DMS53 treated with DMSO at 0.1 percent for 48 hours (cell line): ENCODE measurements around the gene RBM47.
"Not testable (repeated sequence)": the region's sequence is repeated elsewhere in the genome, so short reads cannot be mapped to it uniquely, and the experiment has no call there.

ENCODE experiments used
- DNase-seq: peaks from one replicate; lab custom pipeline; 2025; ENCODE audit not compliant: unreplicated experiment; lab: John Stamatoyannopoulos, UW

RBM47 gene

DNA sequence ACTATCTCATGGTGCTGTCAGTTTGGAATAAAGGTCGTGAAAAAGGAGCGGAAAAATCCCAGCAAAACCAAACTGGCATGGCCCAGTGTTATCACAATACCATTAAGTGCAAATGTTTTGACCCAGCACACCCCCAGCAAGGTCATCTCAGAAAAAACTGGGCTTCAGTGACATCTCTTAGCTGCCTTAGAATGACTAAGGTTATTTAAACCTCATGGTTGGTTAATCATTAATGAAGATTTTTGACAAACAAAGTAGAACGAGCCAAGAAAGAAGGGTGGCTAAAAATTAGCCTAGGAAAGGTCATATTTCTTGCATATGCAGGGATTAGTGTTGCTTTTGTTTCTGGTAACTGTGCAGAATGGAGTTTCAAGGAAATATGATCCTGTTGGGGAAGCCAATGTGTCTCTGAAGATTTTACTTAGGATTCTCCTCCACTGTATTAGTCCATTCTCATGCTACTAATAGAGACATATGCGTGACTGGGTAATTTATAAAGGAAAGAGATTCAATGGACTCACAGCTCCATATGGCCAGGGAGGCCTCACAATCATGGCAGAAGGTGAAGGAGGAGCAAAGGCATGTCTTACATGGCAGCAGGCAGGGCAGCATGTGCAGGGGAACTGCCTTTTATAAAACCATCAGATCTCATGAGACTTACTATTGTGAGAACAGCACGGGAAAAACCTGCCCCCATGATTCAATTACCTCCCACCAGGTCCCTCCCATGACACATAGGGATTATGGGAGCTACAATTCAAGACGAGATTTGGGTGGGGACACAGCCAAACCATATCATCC is 211.0 kb downstream of the RBM47 start:
- peak; percentile 92 for DNase-seq

DNA sequence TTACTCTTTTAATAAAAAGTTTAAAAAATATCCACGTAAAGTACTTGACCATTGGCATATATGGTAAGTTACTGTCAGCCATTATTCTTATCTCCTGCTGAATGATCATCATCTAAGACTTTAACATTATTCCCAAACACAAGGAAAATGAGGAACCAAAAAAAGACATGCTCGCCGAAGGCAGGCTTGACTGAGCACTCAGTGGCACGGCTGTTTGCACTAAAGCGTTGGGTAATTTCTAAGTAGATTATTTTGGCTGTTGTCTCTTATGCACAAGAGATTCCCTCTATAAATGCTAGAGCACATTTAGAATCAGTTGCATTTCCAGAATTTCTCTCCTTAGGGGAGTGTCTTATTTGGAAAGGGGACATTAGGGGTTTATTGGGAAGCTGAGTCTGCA is 211.7 kb downstream of the RBM47 start:
- no peak for DNase-seq

DNA sequence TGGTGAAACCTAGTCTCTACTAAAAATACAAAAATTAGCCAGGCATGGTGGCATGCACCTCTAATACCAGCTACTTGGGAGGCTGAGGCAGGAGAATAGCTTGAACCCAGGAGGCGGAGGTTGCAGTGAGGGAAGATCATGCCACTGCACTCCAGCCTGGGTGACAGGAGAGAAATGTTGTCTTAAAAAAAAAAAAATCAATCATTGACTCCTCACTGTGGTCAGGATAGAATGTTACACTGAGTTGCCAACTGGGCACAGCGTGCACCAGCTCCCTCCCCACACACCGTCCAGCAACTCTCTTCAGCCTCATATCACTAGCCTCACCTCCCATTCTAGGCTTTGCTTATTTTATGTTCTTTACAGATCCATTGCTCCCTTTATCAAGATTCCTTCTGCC is 215.0 kb downstream of the RBM47 start:
- DNase-seq, result no peak

DNA sequence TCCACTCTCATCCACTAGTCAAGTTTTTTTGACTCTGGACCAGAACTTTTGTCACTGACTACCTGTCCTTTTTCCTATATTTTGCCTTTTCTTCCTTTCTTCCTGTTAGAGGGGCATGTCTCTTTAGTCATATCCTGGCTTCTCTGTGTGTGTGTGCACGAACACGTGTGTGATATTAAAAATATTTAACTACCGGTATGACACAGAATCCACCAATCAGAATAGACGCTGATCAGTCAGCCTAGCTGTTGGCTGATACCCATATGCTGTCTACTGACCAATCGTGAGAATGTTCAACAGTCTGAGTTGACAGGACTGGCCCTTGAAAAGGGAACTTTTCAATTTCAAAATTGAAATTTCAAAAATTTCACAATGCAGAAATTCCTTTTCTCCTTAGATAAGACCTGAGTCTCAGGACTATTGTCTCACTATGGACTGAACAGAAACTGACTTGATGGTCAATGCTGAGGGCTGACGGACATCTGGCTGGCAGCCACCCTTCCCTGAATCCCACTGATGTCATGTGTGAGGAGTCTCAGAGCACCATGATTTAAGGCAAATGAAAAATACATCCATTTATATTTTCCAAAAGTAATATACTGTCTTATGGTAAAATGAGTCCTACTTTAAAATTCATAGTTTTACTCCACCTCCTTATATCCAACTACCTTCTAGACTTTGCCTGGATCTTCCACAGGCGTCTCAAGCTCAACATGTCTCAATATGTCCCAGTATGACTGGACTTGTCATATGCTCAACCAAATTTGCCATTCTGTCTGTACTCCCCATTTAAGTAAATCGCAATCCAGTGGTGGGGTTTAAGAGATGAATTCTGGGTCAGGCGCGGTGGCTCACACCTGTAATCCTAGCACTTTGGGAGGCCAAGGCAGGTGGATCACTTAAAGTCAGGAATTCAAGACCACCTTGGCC is 216.5 kb downstream of the RBM47 start:
- DNase-seq, result no peak

DNA sequence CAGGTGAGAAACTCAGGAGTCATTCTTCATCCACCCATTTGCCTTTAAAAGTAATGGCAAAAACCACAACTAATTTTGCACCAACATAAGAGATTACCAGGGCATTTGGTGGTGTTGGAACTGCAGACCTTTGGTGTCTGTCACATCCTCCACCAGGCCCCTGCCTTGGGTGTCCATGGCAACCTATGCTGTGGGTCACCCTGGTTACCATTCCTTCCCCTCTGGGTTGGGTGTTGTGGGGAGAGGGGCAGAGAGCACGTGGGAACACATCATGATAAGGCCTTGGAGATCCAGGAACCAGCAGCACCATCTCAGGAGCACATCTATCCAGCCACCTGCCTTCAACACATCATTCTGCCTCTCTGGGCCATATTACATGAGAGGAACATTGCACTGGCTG is 217.3 kb downstream of the RBM47 start:
- DNase-seq, result no peak

DNA sequence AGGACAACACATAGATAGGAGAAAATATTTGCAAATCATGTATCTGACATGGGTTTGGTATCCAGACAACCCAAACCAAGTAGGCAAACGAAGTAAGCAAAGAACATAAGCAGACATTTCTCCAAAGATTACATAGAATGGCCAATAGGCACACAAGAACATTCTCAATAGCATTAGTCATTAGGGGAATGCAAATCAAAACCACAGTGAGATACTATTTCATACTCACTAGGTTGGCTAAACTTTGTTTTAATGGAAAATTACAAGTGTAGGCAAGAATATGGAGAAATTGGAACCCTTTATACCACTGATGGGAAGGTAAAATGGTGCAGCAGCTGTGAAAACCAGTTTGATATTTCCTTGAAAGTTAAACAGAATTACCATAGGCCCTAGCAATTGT is 219.8 kb downstream of the RBM47 start:
- no peak for DNase-seq

DNA sequence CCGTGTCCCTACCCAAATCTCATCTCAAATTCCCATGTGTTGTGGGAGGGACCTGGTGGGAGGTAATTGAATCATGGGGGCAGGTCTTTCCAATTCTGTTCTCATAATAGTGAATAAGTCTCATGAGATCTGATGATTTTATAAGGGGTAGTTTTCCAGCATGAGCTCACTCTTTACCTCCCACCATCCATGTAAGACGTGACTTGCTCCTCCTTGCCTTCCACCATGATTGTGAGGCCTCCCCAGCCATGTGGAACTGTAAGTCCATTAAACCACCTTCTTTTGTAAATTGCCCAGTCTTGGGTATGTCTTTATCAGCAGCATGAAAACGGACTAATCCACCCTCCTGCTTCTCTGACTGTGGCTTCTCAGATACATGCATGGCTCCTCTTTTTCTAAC is 222.2 kb downstream of the RBM47 start:
- DNase-seq, result not testable (repeated sequence)

DNA sequence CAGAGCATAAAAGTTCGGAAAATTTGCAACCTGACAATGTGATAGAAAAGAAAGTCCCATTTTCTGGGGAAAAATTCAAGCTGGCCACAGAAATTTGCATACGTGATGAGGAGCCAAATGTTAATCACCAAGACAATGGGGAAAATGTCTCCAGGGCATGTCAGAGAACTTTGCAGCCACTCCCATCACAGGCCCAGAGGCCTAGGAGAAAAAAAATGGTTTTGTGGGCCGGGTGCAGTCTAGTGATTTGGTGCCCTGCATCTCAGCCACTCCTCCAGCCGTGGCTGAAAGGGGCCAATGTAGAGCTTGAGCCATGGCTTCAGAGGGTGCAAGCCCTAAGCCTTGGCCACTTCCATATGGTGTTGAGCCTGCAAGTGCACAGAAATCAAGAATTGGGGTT is 223.3 kb downstream of the RBM47 start:
- no peak for DNase-seq

DNA sequence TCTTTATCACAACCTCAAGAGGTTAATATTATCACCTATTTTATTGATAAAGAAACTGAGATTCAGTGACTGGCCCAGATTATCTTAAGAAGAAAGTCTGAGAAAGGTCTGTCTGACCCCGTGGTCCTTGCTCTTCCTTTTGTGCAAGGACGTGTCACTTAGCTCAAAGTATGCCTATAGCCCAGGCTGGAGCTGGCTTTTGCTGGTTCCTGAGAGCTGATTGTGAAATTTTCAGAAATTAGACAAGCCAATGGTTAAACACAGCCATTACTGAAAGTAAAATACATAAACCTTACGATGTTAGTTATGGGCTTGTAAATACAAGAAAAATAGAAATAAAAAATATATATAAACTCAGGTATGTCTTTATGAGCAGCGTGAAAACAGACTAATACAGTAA is 224.5 kb downstream of the RBM47 start:
- DNase-seq, result no peak

DNA sequence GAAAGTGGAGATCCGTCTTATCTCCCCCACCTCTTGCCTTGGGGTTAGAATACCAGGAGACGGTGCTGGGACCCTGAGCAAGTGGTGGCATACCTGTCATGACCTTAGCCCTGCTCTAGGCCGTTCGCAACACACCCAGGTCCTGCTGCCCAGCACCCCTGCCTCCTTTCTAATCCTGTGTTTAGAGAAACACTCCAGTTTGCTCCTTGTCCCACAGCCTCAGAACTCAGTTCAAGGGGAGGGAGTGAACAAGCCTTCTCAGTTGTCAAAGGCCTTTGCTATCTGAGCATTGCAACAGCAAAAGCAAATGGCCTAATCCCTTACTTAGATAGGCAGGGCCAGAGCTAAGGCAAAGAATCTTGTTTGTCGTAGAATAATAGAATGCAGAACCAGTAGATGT is 226.6 kb downstream of the RBM47 start:
- DNase-seq, result no peak

DNA sequence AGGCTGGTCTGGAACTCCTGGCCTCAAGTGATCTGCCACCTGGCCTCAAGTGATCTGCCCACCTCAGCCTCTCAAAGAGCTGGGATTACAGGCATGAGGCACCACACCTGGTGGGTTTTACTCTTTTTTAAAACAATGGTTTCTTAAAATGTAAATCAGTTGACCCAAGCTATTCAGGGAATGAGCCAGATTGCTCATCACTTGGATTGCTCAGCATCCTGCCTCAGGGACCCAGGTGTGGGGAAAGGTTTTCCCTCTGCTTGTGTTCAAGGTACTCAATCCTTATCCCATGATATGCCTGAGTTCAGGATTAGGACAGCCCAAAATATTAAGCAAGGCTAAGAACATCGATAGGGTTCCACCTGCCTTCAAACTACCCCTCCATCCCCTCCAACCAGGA is 227.1 kb downstream of the RBM47 start:
- DNase-seq, result no peak

DNA sequence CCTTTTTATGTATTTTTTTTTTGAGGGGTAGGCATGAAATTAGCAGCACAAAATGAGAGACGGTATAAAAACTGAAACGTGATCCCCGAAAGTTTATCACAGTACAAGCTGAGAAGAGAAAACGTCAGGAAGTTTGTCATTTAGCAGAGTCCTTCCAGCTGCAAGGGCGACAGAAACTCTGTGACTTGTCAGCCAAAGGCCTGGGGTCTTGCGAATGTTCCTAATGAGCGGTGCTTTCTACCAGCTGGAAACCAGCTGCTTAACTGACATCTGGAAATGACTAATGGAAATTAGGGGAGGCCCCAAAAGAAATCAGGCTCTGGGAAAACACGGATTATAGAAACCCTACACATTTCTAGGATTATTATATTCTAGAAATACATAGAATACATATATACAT is 228.0 kb downstream of the RBM47 start:
- DNase-seq, result no peak

DNA sequence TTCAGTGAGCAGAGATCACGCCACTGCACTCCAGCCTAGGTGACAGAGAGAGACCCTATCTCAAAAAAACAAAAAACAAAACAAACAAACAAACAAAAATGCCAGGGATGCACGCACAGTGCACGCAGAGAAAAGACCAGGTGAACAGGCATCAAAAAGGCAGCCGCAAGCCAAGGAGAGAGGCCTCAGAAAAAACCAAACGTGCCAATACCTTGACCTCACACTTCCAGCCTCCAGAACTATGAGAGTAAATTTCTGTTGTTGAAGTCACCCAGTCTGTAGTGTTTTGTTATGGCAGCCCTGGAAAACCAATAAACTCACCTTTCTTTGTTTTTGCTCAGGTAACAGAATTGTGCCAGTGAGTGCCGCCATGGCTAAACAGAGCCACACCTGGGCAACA is 228.6 kb downstream of the RBM47 start:
- no peak for DNase-seq

DNA sequence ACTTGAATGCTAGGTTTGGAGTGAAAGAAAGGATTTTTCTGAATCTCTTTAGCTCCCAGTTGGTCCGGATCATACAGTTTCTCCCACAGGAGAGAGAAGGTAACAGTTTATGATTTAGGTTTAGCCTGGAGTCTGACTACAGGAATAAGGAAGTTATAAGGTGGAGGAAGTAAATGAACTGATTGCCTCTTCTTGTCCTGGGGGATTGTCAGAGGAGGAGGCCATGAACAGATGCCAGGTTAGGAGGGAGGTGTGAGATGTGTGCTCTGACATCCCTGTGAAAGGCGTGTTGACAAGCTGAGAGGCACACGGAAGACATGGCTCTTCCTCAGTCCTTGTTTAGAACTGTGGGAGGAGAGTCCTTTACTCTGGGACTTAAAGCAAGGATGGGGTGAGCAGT is 230.1 kb downstream of the RBM47 start:
- DNase-seq, result no peak

DNA sequence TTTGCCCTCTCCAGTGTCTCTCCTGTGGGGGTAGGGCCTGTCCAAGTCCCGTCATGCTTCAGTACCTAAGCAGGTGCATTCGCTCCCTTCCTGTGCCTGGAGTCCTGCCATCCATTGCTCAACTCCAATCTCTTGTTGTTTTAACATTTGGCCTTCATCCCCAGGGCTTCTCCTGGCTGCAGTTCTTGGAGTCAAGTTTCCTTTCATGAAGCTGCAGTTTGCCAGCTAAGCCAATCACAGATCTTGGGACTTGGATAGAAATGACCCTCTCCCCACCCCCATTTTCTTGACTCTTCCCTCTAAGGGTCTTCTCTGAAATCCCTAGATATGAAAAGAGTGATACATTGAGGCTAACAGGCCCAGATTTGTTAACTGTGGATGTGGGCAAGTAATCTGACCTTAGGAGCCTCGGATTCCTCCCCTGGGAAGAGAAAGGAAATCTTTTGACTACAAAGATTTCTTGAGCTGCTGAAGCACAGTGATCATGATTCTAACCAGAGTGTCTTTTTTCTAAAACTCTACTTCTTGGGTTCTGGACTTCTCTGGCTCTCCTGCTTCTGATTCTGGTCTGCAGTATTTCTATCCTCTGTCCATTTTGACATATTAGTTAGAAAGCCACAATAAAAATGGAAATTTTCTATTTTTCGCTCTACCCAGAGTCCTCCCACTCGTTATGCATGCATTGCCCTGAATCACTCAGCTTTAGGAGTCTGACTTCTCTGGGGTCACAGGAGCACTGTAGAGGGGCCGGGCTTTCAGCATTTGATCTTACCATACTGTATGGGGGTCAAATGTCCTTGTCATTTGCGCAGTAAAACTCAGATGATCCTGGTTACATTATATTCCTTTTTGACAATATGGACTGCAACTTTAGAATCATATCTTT is 233.5 kb downstream of the RBM47 start:
- DNase-seq, result peak; percentile 95

DNA sequence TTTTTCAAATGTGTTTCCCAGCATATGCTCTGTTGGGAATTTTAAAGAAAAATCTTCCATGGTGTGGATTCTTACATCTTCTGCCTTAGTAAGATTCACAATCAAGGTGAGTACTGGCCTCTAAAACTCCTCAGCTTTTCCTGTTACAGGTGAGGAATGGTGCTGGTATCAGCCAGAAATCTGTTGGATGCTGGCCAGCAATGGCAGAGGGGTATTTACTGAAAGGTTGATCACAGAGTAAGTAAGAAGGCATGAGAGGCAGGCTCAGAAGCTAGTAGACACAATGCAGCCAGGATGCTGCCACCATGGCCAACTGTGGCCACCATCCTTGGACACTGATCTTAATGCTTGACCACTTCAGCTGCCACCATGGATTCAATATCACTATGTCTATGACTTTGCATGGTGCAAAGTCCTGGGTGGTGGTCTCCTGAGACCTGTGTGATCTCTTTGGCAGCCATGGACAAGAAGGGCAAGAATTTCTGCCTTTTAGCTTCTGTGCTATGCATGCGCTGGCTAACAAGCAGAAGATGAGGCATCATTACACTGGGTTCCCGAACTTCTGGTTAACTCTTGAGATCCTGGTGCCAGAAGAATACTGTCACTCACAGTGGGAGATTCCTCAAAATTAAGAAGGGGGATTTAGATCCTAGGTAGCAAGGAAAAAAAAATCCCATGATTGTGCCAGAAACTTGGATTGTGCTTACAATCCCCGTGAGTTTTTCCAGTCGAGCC is 234.3 kb downstream of the RBM47 start:
- peak; percentile 65 for DNase-seq

DNA sequence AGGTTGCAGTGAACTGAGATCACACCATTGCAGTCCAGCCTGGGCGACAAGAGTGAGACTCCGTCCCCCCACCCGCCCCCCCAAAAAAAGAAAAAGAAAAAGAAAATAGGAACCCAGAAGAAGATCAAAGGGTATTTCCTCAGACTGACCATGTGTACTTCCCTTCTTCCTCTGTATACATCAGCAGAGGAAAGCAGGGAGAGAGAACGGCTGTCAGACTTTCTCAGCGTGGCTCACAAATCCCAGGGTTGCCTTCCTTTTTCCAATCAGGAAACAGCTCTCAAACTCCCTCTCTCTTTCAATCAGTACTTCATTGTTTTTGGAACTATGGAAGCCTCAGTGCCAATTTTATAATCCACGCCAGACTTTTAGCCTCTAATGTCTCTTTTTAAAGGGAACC is 235.4 kb downstream of the RBM47 start:
- no peak for DNase-seq

DNA sequence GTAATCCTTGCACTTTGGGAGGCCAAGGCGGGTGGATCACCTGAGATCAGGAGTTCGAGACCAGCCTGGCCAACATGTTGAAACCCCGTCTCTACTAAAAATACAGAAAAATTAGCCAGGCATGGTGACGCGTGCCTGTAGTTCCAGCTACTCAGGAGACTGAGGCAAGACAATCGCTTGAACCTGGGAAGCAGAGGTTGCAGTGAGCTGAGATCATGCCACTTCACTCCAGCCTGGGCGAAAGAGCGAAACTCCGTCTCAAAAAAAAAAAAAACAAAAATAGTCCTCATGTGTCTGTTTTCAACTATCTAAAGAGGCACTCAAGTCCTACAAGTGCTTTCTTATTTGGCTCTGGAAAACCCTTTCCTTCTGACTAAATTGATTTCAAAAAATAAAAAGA is 237.4 kb downstream of the RBM47 start:
- DNase-seq, result not testable (repeated sequence)

DNA sequence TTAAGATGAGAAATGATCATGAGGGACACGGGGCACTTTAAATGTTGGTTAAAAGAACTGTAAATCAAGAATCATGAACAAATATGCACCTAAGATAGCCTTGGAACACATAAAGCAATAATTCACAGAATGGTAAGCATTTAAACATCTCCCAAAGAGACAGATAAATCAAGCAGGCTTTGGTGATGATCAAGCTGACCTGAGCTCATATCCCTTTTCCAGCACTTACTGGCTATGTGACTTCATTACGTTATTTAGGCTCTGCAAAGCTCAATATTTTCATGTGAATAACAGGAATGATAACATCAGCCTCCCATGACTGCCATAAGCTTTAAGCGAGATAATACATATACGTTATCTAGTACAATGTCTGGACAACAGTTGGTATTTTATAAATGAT is 239.7 kb downstream of the RBM47 start:
- no peak for DNase-seq

DNA sequence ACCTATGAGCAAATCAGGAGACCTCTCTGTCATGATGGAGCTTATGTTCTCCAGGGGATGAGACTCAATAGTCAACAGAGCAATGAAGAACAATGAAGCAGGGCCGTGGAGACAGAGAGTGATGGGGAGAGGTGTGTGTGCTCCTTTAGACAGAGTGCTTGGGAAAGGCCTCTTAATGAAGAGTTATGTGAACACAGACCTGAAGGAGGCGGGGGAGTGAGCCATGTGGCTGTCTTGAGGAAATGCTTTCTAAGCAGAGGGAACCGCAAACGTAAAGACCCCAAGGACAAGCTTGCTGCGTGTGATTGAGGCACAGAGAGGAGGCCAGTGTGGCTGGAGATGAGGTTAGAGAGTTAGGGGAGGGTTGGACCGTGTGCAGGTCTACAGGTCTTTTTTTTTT is 241.4 kb downstream of the RBM47 start:
- DNase-seq, result no peak

DNA sequence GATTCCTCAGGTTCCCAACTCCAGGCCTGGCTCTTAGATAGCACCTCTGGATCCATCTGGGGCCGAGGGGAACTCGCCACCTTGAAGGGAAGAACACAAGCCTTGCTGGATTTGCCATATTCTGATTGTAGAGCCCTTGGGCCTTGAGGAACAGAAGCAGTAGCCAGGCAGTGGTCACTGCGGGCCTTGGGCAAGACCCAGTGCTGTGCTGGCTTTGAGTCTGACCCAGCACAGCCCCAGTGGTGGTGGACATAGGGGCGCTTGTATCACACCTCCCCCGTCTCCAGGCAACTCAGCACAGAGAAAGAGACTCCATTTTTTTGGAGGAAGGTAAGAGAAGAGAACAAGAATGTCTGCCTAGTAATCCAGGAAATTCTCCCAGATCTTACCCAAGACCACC is 249.0 kb downstream of the RBM47 start:
- DNase-seq, result no peak
